HCT116 (cell line): ENCODE results near the gene RFX2.

ENCODE experiments used
- CTCF ChIP-seq, 3 experiments: fragments of 200-600 bp in 1 of 3; sonication (generic) in 1 of 3; IDR thresholded peaks in 2 of 3; conservative IDR thresholded peaks in 1 of 3; 2 replicates each; pipeline ENCODE4 v1.5.1; 2012 to 2017; ENCODE audit warnings: low read depth in 2 of 3, low read length in 2 of 3, antibody characterized with exemption in 1 of 3, borderline replicate concordance in 1 of 3, control low read depth in 1 of 3, mild to moderate bottlenecking in 1 of 3, mixed read lengths in 1 of 3, mixed run types in 1 of 3, moderate library complexity in 1 of 3; ENCODE audit not compliant: insufficient read depth in 1 of 3
- ELF1 ChIP-seq: IDR thresholded peaks from 2 replicates; pipeline ENCODE4 v1.6.1; 2012; ENCODE audit warnings: low read depth, borderline replicate concordance
- EZH2 ChIP-seq: fragments of 200-600 bp; sonication (generic); IDR thresholded peaks from 2 replicates; pipeline ENCODE4 v1.6.1; 2017; ENCODE audit warnings: antibody characterized with exemption, mixed run types
- EZH2phosphoT487 ChIP-seq: fragments of 200-600 bp; IDR thresholded peaks from 2 replicates; pipeline ENCODE4 v1.6.1; 2018; ENCODE audit warnings: antibody characterized with exemption, borderline replicate concordance
- JUND ChIP-seq: IDR thresholded peaks from 2 replicates; pipeline ENCODE4 v1.6.1; 2012
- MAX ChIP-seq: IDR thresholded peaks from 2 replicates; pipeline ENCODE4 v1.6.1; 2012
- POLR2A ChIP-seq: IDR thresholded peaks from 2 replicates; pipeline ENCODE4 v1.7.0; 2011; ENCODE audit warnings: borderline replicate concordance; ENCODE audit not compliant: insufficient read depth, insufficient read length; ENCODE audit errors: extremely low read depth
- POLR2AphosphoS5 ChIP-seq: IDR thresholded peaks from 2 replicates; pipeline ENCODE4 v1.6.1; 2011; ENCODE audit warnings: mild to moderate bottlenecking, low read depth, low read length, moderate library complexity
- REST ChIP-seq: IDR thresholded peaks from 2 replicates; pipeline ENCODE4 v1.6.1; 2012; ENCODE audit warnings: low read depth
- SIN3A ChIP-seq: IDR thresholded peaks from 2 replicates; pipeline ENCODE4 v1.6.1; 2012; ENCODE audit warnings: low read depth
- SP1 ChIP-seq: IDR thresholded peaks from 2 replicates; pipeline ENCODE4 v1.6.1; 2012; ENCODE audit warnings: low read depth
- SRF ChIP-seq: IDR thresholded peaks from 2 replicates; pipeline ENCODE4 v1.6.1; 2012; ENCODE audit warnings: low read depth
- TF ChIP-seq, protein P1 (sequence below): IDR thresholded peaks from 2 replicates; pipeline ENCODE4 v1.6.1; 2011; ENCODE audit warnings: mild to moderate bottlenecking, low read length, moderate library complexity; ENCODE audit not compliant: insufficient replicate concordance; ENCODE audit errors: extremely low read depth
- TF ChIP-seq, protein P2 (sequence below): IDR thresholded peaks from 2 replicates; pipeline ENCODE4 v1.6.1; 2012

DNA sequence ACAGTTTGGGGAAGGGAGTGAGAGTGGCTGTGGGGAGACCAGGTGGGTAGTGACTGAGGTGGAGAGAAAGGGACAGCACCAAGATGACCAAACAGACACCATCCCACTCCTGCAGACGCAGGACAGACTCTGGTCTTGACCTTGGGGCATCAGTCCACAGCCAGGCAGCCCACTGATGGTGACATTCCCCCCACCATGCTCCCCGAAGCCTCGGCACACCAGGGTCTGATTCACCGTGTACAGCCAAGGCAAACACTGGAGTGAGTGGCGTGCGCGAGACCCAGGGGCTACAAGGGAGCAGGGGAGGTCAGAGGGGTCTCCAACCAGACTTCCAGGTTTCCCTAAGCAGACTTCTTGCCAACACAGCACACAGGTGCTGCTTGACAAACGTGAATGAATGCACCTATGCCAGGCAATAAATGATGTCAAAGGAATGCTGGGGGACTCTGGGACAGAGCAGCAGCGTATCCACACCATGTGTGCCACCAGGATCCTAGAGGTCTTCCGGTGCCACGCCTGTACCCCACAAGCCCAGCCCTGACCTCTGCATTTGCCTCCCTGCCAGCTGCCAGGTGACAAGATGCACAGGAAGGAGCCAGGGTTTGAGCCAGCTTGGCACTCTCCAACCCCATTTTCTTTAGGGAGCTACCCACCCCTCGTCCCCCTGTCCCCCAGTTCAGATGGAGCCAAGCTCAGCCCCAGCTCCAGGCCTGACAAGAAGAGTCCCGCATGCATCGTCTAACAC is 150.9 kb downstream of the RFX2 start:
- TF ChIP-seq SIN3A (no peak), MAX (no peak), CTCF (IDR thresholded peaks at IDR 0.05 in 2 of 3, conservative IDR thresholded peaks at IDR 0.05 in 1 of 3; ENCODE audit: borderline replicate concordance in 1 of 3, insufficient read depth in 1 of 3, low read depth in 2 of 3, low read length in 2 of 3) (no peak), POLR2A (no peak), REST (no peak), POLR2AphosphoS5 (no peak), SP1 (no peak), EZH2phosphoT487 (no peak), SRF (no peak), JUND (no peak), EZH2 (no peak), ELF1 (no peak)
- TF ChIP-seq, protein P1, sequence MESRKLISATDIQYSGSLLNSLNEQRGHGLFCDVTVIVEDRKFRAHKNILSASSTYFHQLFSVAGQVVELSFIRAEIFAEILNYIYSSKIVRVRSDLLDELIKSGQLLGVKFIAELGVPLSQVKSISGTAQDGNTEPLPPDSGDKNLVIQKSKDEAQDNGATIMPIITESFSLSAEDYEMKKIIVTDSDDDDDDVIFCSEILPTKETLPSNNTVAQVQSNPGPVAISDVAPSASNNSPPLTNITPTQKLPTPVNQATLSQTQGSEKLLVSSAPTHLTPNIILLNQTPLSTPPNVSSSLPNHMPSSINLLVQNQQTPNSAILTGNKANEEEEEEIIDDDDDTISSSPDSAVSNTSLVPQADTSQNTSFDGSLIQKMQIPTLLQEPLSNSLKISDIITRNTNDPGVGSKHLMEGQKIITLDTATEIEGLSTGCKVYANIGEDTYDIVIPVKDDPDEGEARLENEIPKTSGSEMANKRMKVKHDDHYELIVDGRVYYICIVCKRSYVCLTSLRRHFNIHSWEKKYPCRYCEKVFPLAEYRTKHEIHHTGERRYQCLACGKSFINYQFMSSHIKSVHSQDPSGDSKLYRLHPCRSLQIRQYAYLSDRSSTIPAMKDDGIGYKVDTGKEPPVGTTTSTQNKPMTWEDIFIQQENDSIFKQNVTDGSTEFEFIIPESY = no peak
- TF ChIP-seq, protein P2, sequence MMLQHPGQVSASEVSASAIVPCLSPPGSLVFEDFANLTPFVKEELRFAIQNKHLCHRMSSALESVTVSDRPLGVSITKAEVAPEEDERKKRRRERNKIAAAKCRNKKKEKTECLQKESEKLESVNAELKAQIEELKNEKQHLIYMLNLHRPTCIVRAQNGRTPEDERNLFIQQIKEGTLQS = no peak
